HG02571 (cell line): Measurements from ENCODE around the gene DLG3.

Experiments used
- ATAC-seq: cut with Tn5 transposase; IDR thresholded peaks from one replicate; pipeline ENCODE4 v1.9.1; 2021; ENCODE audit warnings: mild to moderate bottlenecking, moderate library complexity; ENCODE audit not compliant: unreplicated experiment

The DLG3 gene

GRCh38 chrX:70476166-70476933, 31.7 kb downstream of the DLG3 start:
- no peak for ATAC-seq

GRCh38 chrX:70476934-70477733, 32.5 kb downstream of the DLG3 start:
- no peak for ATAC-seq

- ATAC-seq: no peak
Observed at GRCh38 chrX:70477734-70478075, 33.1 kb downstream of the DLG3 start.

- no peak for ATAC-seq
Observed at GRCh38 chrX:70478526-70479245, 34.1 kb downstream of the DLG3 start.

- ATAC-seq: no peak
Observed at GRCh38 chrX:70479247-70479921, 34.7 kb downstream of the DLG3 start.

- no peak for ATAC-seq
Observed at GRCh38 chrX:70479922-70480659, 35.5 kb downstream of the DLG3 start.

- ATAC-seq: no peak
Observed at GRCh38 chrX:70480660-70481018, 36.0 kb downstream of the DLG3 start.

GRCh38 chrX:70481471-70482270, 37.0 kb downstream of the DLG3 start:
- ATAC-seq: no peak

- ATAC-seq: no peak
Observed at GRCh38 chrX:70482300-70482699, 37.7 kb downstream of the DLG3 start.

- ATAC-seq: no peak
Observed at GRCh38 chrX:70485466-70485865, 40.8 kb downstream of the DLG3 start.

GRCh38 chrX:70488856-70489255, 44.2 kb downstream of the DLG3 start:
- ATAC-seq: no peak

GRCh38 chrX:70494441-70494840, 49.8 kb downstream of the DLG3 start:
- no peak for ATAC-seq

- ATAC-seq: no peak
Observed at GRCh38 chrX:70496491-70496890, 51.9 kb downstream of the DLG3 start.

- ATAC-seq: no peak
Observed at GRCh38 chrX:70497026-70497425, 52.4 kb downstream of the DLG3 start.

GRCh38 chrX:70498129-70498528, 53.5 kb downstream of the DLG3 start:
- ATAC-seq: no peak

- no peak for ATAC-seq
Observed at GRCh38 chrX:70500826-70501225, 56.2 kb downstream of the DLG3 start.

GRCh38 chrX:70504772-70505450, 60.3 kb downstream of the DLG3 start:
- ATAC-seq: no peak

- no peak for ATAC-seq
Observed at GRCh38 chrX:70505451-70505841, 60.8 kb downstream of the DLG3 start.

GRCh38 chrX:70508296-70508911, 63.8 kb downstream of the DLG3 start:
- no peak for ATAC-seq
